NCI-H748 treated with DMSO at 0.1 percent for 48 hours (cell line): ENCODE data around the gene RSPRY1.
"Not testable (repeated sequence)": the region's sequence is repeated elsewhere in the genome, so short reads cannot be mapped to it uniquely, and the experiment has no call there.

Experiments used
- DNase-seq: peaks from one replicate; lab custom pipeline; 2025; lab: John Stamatoyannopoulos, UW

RSPRY1 gene

DNA sequence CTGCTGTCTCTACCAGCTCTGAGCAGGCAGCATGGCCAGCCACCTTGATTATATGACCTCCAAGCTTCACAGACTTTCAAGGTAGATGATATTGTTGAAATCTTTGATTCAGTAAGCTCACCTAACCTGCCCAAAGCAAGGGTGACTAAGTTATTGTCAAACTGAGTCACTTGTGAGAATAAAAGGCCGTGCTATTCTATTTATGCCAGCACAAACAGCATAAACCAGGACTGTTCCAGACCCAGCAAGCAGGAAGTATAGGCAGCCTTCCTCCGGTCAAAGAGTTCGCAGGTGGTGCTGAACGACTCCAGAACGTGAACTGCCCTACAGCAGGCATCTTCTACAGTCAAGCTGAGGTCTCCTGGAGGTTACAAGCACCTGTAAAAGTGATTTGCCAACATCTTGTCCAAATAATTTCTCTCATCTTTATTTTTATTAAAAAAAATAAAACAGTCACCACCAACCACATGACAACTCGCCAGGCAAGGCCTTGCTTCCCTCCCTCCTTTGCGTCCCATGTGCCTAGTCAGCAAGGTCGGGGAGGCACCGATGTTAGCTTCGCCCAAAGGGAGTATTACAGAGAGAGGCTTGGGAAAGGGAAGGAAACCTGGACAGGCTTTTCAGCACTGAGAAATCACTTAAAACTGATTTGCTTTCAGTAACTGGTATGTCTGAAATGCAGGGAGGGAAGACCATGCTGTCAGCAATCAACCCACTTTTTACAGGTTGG, 69.7 kb downstream of the RSPRY1 start:
- no peak for DNase-seq

DNA sequence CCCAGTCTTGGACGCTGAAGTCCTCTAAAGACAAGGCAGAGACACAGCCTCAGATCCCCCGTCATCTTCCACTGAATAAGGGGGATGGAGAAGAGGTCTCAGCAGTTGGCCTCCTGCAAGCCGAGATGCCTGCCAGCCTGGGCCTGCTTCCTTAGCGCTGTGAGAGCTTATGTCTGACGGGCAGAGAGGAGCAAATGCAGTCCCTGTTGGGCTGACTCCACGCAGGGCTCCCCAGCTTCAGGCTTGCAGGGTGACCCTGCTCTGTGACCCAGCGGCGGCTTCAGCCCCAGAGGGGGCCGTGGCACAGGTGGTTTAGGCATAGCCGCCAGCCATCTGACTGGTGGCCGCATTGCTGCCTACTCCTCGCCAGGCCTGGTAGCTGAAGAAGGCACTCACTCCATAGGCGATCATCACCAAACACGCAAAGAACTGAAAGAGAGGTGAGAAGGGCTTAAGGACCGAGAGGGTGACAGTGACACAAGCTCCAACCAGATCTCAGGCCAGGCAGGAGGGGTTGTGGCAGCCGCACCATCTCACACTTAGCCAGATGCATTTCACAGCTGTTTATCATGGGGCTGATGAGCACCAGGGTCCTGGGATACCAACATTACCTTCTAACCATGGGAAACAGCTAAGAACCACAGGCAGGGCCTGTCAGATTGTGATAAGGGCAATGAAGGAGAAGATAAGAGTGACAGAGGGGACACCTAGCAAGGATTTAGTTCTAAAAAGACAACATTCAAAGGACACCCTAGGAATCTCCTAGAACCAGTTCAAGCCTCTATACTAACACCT, 70.7 kb downstream of the RSPRY1 start:
- DNase-seq, result no peak

DNA sequence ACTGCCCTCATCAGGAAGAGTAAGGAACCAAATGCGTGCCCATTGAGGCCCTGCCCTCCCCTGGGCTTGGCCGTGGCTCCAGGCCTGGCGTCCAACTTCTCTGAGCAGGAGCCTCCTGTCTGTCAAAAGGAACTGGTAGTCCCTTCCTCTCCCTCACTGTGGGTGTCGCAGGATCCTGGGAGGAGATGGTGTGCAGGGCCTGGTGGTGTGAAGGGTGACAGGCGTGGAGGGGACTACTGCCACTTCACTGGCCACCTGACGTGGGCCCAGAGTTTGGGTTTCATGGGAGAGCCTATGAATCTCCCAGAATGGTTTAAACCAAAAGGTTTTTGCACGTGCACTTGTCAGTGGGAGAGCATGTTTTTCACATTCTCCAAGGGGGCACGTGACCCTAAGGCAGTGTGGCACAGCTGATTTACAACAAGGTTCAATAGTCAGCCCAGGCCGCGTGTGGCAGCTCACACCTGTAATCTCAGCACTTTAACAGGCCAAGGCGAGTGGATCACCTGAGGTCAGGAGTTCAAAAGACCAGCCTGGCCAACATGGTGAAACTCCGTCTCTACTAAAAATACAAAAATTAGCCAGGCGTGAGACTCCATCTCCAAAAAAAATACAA, 71.4 kb downstream of the RSPRY1 start:
- DNase-seq, result no peak

DNA sequence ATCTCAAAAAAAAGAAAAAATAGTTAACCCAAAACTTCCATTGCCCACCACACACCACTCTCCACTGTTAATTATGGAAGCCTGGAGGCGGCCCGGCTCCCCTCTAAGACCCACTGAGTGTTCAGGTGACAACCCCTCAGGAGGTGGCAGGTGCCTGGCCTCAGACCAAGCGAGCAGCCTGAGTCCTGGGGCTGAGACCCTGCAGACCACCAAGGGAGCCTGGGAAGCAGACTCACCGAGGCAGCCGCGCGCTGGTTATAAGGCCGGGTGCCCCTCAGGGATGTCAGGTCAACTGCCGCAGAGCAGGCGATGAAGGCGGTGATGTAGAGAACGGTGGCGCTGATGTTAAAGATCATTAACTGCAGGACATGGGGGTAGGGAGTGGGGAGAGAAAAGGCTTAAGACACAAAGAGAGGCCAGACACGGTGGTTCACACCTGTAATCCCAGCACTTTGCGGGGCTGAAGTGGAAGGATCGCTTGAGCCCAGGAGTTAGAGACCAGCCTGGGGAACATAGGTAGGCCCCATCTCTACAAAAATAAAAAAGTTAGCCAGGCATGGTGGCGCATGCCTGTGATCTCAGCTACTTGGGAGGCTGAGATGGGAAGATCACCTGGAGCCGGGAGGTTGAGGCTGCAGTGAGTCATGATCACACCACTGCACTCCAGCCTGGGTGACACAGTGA, 72.2 kb downstream of the RSPRY1 start:
- no peak for DNase-seq

DNA sequence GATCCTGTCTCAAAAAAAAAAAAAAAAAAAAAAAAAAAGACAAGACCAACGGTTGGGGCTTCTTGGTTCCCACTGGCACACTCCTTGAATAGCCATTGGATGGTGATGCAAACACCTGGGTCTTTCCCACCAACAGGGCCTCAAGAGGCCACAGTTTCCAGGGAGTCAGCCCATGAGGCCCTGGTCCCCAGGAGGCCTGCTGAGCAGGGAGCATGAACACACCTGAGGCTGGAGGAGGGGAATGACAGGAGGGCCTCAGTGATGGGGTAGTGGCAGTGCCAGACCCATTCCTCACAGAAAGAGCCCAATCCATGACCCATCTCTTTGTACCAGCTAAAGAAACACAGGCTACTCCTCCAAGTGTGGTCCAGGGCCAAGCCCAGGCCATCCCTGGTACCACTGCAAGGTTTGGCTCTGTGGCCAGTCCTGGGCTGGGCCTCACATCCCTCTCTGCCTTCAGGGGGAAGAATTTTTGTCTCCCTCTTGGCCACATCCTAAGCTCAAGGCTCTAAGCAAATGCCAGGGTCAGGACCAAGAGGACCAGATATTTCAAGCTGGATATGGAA, 72.9 kb downstream of the RSPRY1 start:
- no peak for DNase-seq

DNA sequence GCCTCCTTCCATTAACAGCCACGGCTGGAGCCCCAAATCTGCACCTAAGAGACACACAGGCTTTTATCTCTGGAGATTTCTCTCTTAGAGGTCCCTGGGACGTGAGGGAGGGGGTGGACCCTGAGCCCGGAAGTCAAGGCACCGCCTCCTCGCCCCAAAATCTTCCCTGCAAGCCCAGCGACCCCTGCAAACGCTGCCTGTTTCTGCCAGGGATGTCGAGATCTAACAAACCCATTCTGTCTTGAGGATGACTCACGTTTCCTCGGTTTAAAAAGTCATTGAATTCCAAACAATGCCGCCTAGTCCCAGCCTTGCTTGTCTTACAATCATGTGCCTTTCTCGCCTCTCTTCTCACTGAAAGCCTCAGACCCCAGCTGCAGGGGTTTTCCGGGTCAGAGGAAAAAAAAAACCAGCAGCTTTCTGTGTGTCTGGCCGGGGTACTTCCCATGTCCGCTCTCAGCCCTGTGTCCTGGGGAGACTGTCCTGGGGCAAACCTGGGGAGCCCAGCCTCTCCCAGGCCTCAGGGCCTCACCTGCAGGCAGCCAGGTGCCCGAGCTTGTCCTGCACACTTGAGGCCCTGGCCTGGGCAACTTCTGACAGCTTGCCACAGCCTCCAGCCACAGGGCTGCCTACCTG, 74.3 kb downstream of the RSPRY1 start:
- DNase-seq, result no peak

DNA sequence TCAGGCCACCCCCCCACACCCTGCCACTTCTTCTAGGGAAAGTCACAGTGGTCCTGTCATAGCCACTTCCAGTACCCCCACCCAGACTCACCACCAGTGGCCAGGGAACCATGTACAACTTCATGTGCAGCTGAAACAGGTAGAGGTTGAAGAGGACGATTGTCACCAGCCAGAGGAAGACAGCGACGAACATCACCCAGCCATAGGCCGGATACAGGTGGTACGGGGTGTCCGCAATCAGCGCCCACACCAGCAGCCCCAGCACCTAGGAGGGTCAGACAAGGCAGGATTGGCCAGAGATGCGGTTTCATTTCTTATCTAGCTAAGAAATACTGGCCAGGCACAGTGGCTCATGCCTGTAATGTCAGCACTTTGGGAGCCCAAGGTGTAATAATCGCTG, 75.7 kb downstream of the RSPRY1 start:
- DNase-seq, result no peak

DNA sequence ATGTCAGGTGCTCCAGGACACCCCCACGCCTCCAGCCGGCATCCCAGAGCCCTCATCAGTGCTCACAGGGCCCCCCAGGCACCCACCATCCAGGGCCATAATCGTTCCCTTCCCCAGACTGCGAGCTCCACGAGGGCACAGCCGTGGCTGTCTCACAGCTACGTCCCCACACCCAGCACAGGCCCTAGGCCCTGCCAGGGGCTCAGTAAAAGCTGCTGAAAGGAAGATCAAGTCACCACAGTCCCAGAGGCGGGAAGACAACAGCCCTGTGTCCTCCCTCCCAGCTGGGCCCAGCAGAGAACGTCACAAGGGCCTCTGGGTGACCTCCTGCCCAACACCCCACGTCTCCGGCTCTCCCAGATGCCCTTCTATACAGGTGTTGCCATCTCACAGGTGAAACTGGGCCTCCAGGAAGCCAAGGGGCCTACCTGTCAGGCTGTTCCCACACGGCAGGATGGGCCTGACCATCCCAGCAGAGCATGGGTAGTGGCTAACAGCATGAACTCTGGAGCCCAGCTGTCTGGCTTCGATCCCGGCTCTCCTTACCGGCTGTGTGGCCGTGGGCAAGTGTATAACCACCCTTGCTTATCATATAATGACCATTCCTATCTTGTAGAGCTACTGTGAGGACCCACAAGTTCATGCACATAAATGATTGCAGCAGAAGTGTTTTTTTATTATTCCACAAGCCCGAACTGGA, 76.9 kb downstream of the RSPRY1 start:
- DNase-seq, result no peak

DNA sequence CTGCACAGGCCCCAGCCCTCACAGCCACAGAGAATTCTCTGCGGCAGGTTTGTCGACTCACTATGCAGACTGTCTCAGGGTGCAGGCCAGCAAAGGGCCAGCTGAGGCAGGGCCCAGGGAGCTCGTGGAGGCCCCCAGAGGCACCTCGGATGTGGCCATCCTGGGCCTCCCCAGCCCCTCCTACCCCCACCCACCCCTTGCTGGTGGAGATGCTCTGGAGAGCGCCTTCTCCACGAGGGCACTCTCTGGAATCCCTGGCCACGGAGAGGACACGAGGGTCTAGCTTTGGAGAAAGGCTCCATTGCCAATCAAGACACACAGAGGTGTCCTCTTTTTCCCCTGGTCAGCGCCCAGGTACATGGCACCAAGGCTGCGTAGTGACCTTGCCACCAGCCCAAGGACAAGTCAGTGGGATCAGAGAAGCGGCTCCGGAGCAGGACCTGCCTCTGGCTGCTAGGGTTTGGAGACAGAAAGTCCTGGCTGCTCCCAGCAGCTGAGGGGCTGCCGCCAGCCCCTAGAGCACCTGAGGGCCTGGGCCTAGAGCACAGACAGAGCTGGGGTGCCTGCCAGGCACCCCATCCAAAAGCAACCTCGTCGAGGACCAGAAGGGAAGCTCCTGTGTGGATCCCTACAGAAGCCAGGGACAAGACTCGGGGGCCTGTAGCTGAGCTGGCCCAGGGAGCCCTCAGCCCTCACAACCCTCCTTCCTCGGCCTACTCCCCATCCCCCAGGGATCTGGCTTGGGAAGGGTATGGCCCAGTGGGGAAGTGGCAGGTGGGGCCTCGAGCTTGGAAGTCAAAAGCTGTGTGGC, 77.6 kb downstream of the RSPRY1 start:
- DNase-seq, result no peak

DNA sequence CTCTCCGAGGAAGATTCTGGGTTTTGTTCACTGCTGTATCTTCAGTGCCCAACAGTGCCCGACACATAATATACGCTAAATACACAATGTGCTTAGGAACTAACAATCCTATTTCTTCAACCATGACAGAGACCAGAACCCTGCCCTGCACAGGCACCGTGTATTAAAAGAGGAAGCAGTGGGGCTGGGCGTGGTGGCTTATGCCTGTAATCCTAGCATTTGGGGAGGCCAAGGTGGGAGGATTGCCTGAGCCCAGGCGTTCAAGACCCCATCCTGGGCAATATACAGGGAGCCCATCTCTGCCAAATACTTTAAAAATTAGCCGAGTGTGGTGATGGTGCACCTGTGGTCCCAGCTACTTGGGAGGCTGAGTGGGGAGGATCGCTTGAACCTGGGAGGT, 78.3 kb downstream of the RSPRY1 start:
- DNase-seq, result no peak

DNA sequence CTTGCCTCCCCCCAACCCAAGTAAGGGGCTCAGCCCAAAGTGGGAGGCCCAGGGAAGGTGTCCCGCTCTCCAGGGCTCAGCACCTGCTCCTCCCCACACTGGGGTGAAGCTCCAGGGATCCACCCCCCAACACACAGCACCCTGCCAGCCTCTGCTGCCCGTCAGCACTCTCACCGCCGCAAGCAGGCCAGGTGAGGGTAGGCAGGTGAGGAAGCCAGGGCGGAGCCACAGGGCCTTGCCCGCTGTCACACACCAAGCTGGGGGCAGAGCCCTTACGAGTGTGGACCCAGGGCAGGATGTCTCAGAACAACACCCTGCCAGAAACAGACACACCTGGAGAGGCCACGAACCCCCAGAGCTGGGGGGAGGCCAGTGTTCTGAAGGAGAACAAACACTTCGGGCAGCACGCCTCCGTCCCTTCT, 78.8 kb downstream of the RSPRY1 start:
- DNase-seq, result no peak

DNA sequence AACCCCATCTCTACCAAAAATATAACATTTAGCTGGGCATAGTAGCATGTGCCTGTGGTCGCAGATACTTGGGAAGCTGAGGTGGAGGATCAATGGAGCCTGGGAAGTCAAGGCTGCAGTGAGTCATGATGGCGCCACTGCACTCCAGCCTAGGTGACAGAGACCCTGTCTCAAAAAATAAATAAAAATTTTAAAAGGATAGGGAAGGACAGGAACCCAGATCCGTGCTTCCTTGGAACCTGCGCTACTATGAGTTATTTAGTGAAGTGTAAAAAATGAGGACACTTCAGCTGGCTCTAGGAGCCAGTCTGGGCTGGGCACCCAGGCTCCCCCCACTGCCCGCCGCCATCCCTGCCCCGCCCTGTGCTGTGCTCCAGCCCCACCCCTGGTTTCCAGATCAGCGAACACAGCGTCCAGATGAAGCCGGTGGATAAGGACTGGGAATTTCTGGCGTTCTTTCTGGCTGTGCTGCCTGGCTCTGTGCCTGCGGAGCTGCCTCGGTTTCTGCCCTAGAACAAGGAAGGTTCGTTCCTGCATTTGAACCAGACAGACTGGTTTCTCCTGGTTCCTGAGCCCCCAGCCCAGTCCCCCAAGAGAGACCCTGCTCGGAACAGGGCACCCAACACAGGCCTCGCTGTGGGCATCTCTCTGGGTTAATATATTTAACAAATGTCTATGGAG, 79.9 kb downstream of the RSPRY1 start:
- DNase-seq, result no peak

DNA sequence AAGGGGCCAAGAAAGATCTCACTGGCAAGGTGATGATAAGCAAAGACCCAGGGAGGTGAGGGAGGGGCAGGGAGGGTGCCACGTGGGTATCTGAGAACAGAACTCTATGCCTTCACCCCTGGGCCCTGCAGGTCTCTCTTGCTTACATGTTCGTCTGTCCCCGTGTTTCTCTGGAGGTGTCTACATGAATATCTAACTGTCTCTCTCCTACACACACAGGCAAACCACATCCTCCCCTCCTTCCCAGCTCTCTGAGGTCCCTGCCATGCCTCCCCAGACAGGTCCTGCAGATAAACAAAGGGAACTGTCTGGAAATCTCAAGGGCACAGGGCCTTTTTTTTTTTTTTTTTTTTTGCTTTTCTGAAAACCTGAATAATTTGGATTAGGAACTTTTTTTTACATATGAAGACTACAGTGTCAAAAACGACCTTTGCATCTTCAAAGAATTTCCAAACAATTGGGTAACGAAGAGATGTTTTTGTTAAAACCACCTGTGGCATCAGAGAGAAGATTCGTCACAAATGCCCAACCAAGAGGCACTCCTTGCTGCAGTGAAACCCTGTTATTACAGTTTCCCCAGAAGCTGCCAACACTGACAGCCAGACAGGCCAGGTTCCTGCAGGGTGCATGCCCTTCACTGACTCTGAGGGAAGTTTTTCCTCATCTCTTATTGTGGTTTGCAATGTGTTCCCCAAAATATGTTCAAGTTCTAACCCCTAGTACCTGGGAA, 80.6 kb downstream of the RSPRY1 start:
- DNase-seq, result no peak

DNA sequence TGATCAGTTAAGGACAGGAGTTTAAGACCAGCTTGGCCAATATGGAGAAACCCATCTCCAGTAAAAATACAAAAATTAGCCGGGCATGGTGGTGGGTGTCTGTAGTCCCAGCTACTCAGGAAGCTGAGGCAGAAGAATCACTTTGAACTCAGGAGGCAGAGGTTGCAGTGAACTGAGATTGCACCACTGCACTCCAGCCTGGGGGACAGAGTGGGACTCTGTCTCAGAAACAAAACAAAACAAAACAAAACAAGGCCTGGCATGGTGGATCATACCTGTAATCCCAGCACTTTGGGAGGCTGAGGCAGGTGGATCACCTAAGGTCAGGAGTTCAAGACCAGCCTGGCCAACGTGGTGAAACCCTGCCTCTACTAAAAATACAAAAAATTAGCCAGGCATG, 81.2 kb downstream of the RSPRY1 start:
- not testable (repeated sequence) for DNase-seq

DNA sequence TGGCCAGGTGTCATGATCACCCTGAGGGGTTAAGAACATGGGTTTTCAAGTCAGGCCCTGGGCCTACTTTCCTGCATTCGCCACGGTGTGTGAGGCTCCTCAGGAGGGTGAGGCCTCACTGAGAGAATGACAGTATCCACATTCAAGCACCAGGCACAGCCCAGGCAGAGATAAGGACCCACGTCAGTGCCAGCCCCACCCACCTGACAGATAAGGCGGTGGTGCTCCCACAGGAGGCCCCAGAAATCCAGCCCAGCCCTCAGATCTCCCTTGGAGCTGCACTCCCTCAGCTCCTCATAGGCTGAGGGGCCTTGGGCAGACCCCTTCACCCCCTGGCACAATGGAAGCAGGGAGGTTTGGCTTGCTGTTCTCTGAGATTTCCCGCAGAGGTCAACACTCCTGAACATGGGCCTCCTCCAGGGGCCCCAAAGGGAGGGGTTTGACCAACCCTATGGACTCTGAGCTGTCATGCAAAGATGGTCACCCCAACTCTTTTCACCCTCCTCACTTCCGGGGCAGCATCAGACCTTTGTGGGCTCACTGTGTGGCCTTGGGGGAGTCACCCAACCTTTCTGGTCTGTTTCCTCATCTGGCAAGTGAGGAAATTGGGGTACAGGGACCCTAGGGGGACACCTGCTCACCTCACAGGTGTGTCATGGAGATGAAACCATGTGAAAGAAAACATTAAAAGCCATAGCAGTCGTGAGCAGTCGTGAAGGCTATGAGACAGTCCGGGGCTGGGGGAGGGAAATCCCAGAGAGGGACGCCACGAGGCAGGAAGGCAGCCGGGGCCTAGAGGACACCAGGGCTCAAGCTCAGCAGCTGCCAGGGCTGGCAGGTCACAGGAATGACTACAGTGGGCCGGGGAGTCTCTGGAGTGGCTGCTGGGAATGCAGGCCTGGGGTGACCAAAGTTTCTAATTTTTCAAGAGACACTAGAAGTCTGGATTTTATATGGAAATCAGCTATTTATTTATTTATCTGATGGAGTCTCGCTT, 83.0 kb downstream of the RSPRY1 start:
- DNase-seq, result no peak

DNA sequence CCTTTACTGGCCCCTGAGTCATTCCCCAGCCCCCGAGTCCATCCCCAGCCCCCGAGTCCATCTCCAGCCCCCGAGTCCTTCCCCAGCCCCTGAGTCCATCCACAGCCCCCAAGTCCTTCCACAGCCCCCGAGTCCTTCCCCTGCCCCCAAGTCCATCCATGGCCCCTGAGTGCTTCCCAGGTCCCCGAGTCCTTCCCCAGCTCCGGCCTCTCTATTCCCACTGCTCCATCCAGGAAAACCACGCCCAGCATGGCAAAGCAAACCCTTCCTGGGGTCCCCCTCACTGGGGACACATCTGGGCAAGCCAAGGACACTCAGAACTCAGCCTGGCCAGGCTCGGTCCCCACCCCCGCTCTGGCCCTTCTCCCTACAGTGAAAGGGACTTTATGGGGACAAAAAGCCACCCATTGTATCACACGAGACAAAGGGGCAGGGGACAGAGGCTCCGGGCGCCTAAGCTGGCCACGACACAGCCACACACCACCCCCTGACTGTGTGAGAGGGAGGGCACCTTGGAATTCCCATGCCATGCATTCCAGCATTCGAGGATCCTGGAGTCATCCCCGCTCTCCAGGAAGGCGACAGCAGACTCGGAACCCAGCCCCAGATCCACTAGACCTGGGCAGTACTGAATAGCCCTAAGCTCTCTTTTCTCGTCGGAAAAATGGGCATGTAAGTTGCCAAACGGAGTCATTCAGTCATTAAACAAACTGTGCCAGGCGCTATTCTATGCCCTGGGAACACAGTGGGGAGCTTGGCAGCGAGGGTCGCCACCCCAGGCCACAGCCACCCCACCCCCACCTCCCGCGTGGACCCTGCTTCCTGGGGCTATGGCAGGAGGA, 84.3 kb downstream of the RSPRY1 start:
- no peak for DNase-seq

DNA sequence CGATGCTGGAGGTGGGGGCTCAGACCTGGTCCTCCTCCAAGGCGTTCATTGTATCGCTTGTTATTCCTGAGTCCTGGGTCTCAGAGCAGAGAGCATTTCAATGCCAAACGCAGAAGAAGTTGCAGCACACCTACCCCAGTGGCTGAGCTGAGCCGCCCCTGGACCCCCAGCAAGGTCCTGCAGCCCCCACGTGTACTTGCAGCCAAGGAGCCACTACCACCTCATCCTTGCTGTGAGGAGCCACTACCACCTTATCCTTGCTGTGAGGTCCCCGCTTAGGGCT, 84.9 kb downstream of the RSPRY1 start:
- no peak for DNase-seq
